ENCODE data around the gene OLR1. TPM values are rescaled to one million over a fixed set of nuclear protein-coding genes. Genes with fewer than 3 reads are reported as not detected.

Gene OLR1
- total RNA-seq, 1 experiment from 2014 or later = not detected

DNA sequence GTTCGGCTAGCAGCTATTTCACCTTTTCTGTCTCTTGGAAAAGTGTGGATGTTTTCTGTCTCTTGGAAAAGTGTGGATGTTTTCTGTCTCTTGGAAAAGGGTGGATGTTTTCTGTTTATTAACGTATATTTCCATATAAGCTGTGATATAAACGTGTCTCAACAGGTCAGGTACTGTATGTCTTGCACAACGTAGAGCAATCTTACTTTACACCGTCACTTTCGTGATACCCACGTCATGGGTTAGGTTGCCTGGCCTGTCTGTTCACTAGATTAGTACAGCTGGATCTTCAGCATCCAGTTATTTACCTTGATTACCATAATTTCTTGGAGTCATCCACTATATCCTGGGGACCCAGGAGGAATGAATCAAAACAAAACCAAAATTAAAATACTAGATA is 56.0 kb downstream of the OLR1 start:
- DNase-seq (ENCODE audit: low spot score) = no peak
- ChIA-PET POLR2A (ENCODE audit: low non-redundant PET) (no interaction called here), CTCF (no interaction called here)
- no peaks in the 10 kb centered on the region for H3K27me3 ChIP-seq (replicated peaks; ENCODE audit: insufficient read depth, low read depth, low read length, poor library complexity)
- no peak overlapping the region for H3K27ac ChIP-seq (ENCODE audit: low read depth, low read length, poor library complexity, severe bottlenecking)
- BruUV-seq (replicated peaks) = no TSS peak
- H3K4me1 ChIP-seq (ENCODE audit: insufficient read depth, low read length, poor library complexity, severe bottlenecking) = no peaks in the 10 kb centered on the region
- intact Hi-C loops (cut with micrococcal nuclease; ENCODE audit: unreplicated experiment) = no loop called here
- H3K4me3 ChIP-seq (ENCODE audit: low read depth, low read length, poor library complexity, severe bottlenecking) = no peak overlapping the region
- TF ChIP-seq, protein P1, sequence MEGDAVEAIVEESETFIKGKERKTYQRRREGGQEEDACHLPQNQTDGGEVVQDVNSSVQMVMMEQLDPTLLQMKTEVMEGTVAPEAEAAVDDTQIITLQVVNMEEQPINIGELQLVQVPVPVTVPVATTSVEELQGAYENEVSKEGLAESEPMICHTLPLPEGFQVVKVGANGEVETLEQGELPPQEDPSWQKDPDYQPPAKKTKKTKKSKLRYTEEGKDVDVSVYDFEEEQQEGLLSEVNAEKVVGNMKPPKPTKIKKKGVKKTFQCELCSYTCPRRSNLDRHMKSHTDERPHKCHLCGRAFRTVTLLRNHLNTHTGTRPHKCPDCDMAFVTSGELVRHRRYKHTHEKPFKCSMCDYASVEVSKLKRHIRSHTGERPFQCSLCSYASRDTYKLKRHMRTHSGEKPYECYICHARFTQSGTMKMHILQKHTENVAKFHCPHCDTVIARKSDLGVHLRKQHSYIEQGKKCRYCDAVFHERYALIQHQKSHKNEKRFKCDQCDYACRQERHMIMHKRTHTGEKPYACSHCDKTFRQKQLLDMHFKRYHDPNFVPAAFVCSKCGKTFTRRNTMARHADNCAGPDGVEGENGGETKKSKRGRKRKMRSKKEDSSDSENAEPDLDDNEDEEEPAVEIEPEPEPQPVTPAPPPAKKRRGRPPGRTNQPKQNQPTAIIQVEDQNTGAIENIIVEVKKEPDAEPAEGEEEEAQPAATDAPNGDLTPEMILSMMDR (conservative IDR thresholded peaks at IDR 0.05; ENCODE audit: low read depth, low read length) = no peak
- TF ChIP-seq EZH2 (IDR thresholded peaks at IDR 0.05; ENCODE audit: borderline replicate concordance, low read depth, low read length, poor library complexity, severe bottlenecking) = no peak
- H3K36me3 ChIP-seq (ENCODE audit: insufficient read depth, low read length, poor library complexity, severe bottlenecking) = no peaks in the 10 kb centered on the region
- H3K9me3 ChIP-seq (ENCODE audit: low read depth, low read length, poor library complexity, severe bottlenecking) = no peaks in the 10 kb centered on the region

DNA sequence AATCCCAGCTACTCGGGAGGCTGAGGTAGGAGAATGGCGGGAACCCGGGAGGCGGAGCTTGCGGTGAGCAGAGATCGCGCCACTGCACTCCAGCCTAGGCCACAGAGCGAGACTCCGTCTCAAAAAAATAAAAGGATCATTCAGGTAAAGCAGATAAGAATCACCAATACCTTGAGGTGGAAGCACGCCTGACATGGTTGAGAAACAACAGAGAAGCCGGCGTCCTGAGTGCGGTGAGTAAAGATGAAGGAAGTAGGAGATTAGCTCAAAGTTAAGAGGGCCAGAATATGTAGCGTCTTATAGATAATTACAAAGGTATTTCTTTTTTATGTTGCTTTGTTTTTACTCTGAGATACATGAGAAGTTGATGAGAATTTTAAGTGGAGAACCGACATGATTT is 56.6 kb downstream of the OLR1 start:
- Histone ChIP-seq H3K36me3 (ENCODE audit: insufficient read depth, low read length, poor library complexity, severe bottlenecking) (no peaks in the 10 kb centered on the region), H3K27ac (ENCODE audit: low read depth, low read length, poor library complexity, severe bottlenecking) (no peak overlapping the region), H3K4me3 (ENCODE audit: low read depth, low read length, poor library complexity, severe bottlenecking) (no peak overlapping the region), H3K27me3 (replicated peaks; ENCODE audit: insufficient read depth, low read depth, low read length, poor library complexity) (no peaks in the 10 kb centered on the region), H3K9me3 (ENCODE audit: low read depth, low read length, poor library complexity, severe bottlenecking) (no peaks in the 10 kb centered on the region), H3K4me1 (ENCODE audit: insufficient read depth, low read length, poor library complexity, severe bottlenecking) (no peaks in the 10 kb centered on the region)
- DNase-seq (ENCODE audit: low spot score) = no peak
- BruUV-seq (replicated peaks) = no TSS peak
- ChIA-PET CTCF (no interaction called here), POLR2A (ENCODE audit: low non-redundant PET) (no interaction called here)
- no peak for TF ChIP-seq EZH2 (IDR thresholded peaks at IDR 0.05; ENCODE audit: borderline replicate concordance, low read depth, low read length, poor library complexity, severe bottlenecking)
- TF ChIP-seq, protein P1 (conservative IDR thresholded peaks at IDR 0.05; ENCODE audit: low read depth, low read length) = no peak
- intact Hi-C loops (cut with micrococcal nuclease; ENCODE audit: unreplicated experiment) = no loop called here

DNA sequence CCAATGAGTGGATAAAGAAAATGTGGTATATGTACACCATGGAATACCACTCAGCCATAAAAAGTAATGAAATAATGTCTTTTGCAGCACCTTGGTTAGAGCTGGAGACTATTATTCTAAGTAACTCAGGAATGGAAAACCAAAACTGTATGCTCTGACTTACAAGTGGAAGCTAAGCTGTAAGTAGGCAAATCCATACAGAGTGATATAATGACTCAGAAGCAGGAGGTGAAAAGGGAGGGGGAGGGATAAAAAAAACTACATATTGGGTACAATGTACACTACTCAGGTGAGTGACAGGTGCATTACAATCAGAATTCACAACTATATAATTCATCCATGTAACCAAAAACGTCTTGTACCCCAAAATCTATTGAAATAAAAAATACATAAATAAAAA is 58.0 kb downstream of the OLR1 start:
- POLR2A ChIA-PET (ENCODE audit: low non-redundant PET) = no interaction called here

More for the DNA sequence above, 58.0 kb downstream of the OLR1 start:
- H3K27ac ChIP-seq (ENCODE audit: low read depth, low read length, poor library complexity, severe bottlenecking) = no peak overlapping the region
- no peaks in the 10 kb centered on the region for H3K27me3 ChIP-seq (replicated peaks; ENCODE audit: insufficient read depth, low read depth, low read length, poor library complexity)
- DNase-seq (ENCODE audit: low spot score) = no peak
- no peak for TF ChIP-seq EZH2 (IDR thresholded peaks at IDR 0.05; ENCODE audit: borderline replicate concordance, low read depth, low read length, poor library complexity, severe bottlenecking)
- TF ChIP-seq, protein P1 (conservative IDR thresholded peaks at IDR 0.05; ENCODE audit: low read depth, low read length) = no peak
- H3K9me3 ChIP-seq (ENCODE audit: low read depth, low read length, poor library complexity, severe bottlenecking) = no peaks in the 10 kb centered on the region
- CTCF ChIA-PET = interaction anchor here (0.6 kb wide), 2 partner anchors 43 to 369 kb away, joined by 3 read pairs; no protein-coding TSS in a partner anchor
- H3K36me3 ChIP-seq (ENCODE audit: insufficient read depth, low read length, poor library complexity, severe bottlenecking) = no peaks in the 10 kb centered on the region
- intact Hi-C loops (cut with micrococcal nuclease; ENCODE audit: unreplicated experiment) = no loop called here
- H3K4me1 ChIP-seq (ENCODE audit: insufficient read depth, low read length, poor library complexity, severe bottlenecking) = no peaks in the 10 kb centered on the region
- no peak overlapping the region for H3K4me3 ChIP-seq (ENCODE audit: low read depth, low read length, poor library complexity, severe bottlenecking)
- no TSS peak for BruUV-seq (replicated peaks)
